HEK293 (cell line): ENCODE data around the gene INSYN2A.

Source experiments
- HOXC10 ChIP-seq: sonication (generic); formaldehyde crosslinking; IDR thresholded peaks from 2 replicates; pipeline ENCODE4 v1.8.1; 2023; ENCODE audit warnings: mild to moderate bottlenecking, missing genetic modification reagents
- REPIN1 ChIP-seq: fragments of 450-650 bp; formaldehyde crosslinking; IDR thresholded peaks from 2 replicates; pipeline ENCODE4 v1.5.1; 2017; ENCODE audit warnings: missing biosample characterization, missing genetic modification characterization, low read depth
- ZNF416 ChIP-seq: fragments of 450-650 bp; formaldehyde crosslinking; IDR thresholded peaks from 2 replicates; pipeline ENCODE4 v1.5.1; 2016; ENCODE audit warnings: missing biosample characterization, missing genetic modification characterization

DNA sequence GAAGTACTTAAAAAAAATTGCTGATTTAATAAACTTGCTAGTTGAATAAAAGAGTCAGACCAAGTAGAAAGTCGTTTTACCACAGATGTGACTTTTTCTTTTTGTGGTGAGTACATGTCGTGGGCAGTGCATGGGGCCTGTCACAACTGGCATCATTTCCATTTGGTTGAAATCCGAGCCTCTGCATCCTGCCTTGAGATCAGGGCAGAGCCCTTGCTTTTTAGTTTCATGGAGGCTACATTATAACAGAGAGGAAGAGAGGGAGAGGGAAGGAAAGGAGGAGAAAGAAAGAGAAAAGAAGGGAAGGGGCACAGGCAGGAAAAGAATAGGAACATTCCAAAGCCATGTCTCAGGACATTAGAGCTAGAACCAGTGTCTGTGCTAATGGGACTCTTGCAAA lies 20.4 kb upstream of the INSYN2A start:
- no peak for TF ChIP-seq HOXC10 (CRISPR knock-in tag)
- TF ChIP-seq REPIN1 (tag by site-specific recombination): no peak
- TF ChIP-seq ZNF416 (tag by site-specific recombination): no peak
